HepG2 (cell line): Measurements from ENCODE around the gene CHRNG. TPM values are rescaled to one million over a fixed set of nuclear protein-coding genes. Genes with fewer than 3 reads are reported as not detected.

Source experiments
- ATAC-seq: fragments of 200-7000 bp; cut with Tn5 transposase; 3 replicates; pipeline ENCODE4 v1.9.1; 2020; ENCODE audit warnings: mild to moderate bottlenecking, moderate library complexity
- BruUV-seq: library from RNA; stranded (reverse); fragments of 400-500 nt; replicated peaks from 2 replicates; lab custom pipeline; 2021; lab: Mats Ljungman, UMichigan
- CTCF ChIA-PET: fragments of 300-600 bp; formaldehyde crosslinking; extraction: SDS; loops from one replicate; lab custom pipeline; 2021; ENCODE audit warnings: low total read pairs, inconsistent platforms, low intra/inter-chr PET ratio; lab: Yijun Ruan, JAX
- POLR2A ChIA-PET: fragments of 350-600 bp; sonication (Branson Sonifier 250); formaldehyde crosslinking; loops from one replicate; lab custom pipeline; 2020; ENCODE audit warnings: antibody characterized with exemption, inconsistent platforms; lab: Yijun Ruan, JAX
- DNase-seq: peaks from one replicate; pipeline ENCODE4 v3.0.0-alpha.2; 2015; ENCODE audit warnings: low spot score
- FAIRE-seq: peaks from 3 replicates; lab custom pipeline; 2011; peaks lifted over from hg19 to GRCh38; lab: Jason Lieb, UNC
- H2AFZ ChIP-seq: one replicate; pipeline ENCODE4 v1.6.1; 2011; ENCODE audit warnings: low read length, inconsistent platforms
- H3K27ac ChIP-seq: fragments of 300-600 bp; 3 replicates; pipeline ENCODE4 v1.8.0; 2011; ENCODE audit warnings: mixed run types, mild to moderate bottlenecking, mixed read lengths, low read length, inconsistent platforms; ENCODE audit not compliant: insufficient read depth; ENCODE audit errors: extremely low read length
- H3K27me3 ChIP-seq, 2 experiments: fragments of 200-600 bp in 1 of 2; 2 replicates in 1 of 2; 3 replicates in 1 of 2; pipeline versions ENCODE4 v1.6.0 to v1.8.0; 2011; ENCODE audit warnings: low read length in 2 of 2, mild to moderate bottlenecking in 2 of 2, moderate library complexity in 2 of 2, inconsistent platforms in 1 of 2; ENCODE audit not compliant: insufficient read depth in 2 of 2, control insufficient read depth in 1 of 2
- H3K36me3 ChIP-seq, 2 experiments: fragments of 200-600 bp in 1 of 2; replicated peaks in 1 of 2; 2 replicates in 1 of 2; 3 replicates in 1 of 2; pipeline versions ENCODE4 v1.5.1 to v1.8.0; 2011; ENCODE audit warnings: low read length in 2 of 2, inconsistent platforms in 1 of 2; ENCODE audit not compliant: insufficient read depth in 2 of 2, control insufficient read depth in 1 of 2
- H3K4me1 ChIP-seq: 2 replicates; pipeline ENCODE4 v1.5.1; 2012; ENCODE audit warnings: low read length, inconsistent platforms; ENCODE audit not compliant: insufficient read depth
- H3K4me2 ChIP-seq: 2 replicates; pipeline ENCODE4 v1.6.0; 2011; ENCODE audit warnings: low read depth, low read length, inconsistent platforms
- H3K4me3 ChIP-seq, 3 experiments: fragments of 200-600 bp in 1 of 3; sonication (generic), shearing (Covaris generic) in 1 of 3; replicated peaks in 1 of 3; 2 replicates each; pipeline ENCODE4 v1.5.1; 2011 to 2016; ENCODE audit warnings: low read length in 3 of 3, inconsistent platforms in 2 of 3, low read depth in 2 of 3, mild to moderate bottlenecking in 2 of 3, control low read depth in 1 of 3, mixed read lengths in 1 of 3; ENCODE audit not compliant: insufficient read depth in 1 of 3
- H3K79me2 ChIP-seq: one replicate; pipeline ENCODE4 v1.6.1; 2011; ENCODE audit warnings: low read length, inconsistent platforms; ENCODE audit not compliant: insufficient read depth
- H3K9ac ChIP-seq: 2 replicates; pipeline ENCODE4 v1.6.0; 2011; ENCODE audit warnings: mild to moderate bottlenecking, low read depth, low read length, inconsistent platforms; ENCODE audit not compliant: insufficient read depth
- H3K9me3 ChIP-seq: 2 replicates; pipeline ENCODE4 v1.5.1; 2012; ENCODE audit warnings: mild to moderate bottlenecking, low read length
- H4K20me1 ChIP-seq: 2 replicates; pipeline ENCODE4 v1.6.0; 2011; ENCODE audit warnings: inconsistent platforms, mild to moderate bottlenecking, low read length, moderate library complexity; ENCODE audit not compliant: insufficient read depth
- ATM ChIP-seq: fragments of 450-650 bp; IDR thresholded peaks from 2 replicates; pipeline ENCODE4 v1.7.1; 2017; ENCODE audit warnings: mild to moderate bottlenecking, borderline replicate concordance
- BCL6 ChIP-seq: IDR thresholded peaks from 2 replicates; pipeline ENCODE4 v1.6.1; 2016; ENCODE audit warnings: missing genetic modification reagents, missing compliant biosample characterization
- FOXA3 ChIP-seq: IDR thresholded peaks from 2 replicates; pipeline ENCODE4 v1.6.1; 2016; ENCODE audit warnings: missing genetic modification reagents, missing compliant biosample characterization
- FOXC1 ChIP-seq: sonication (generic); formaldehyde crosslinking; IDR thresholded peaks from 2 replicates; pipeline ENCODE4 v1.8.0; 2022; ENCODE audit warnings: mild to moderate bottlenecking, missing genetic modification reagents, borderline replicate concordance
- FOXO4 ChIP-seq: sonication (generic); formaldehyde crosslinking; conservative IDR thresholded peaks from 2 replicates; pipeline ENCODE4 v1.8.1; 2023; ENCODE audit warnings: missing genetic modification reagents
- GTF2F1 ChIP-seq: fragments of 150-350 bp; IDR thresholded peaks from 2 replicates; pipeline ENCODE4 v1.6.1; 2014; ENCODE audit warnings: low read length
- MED1 ChIP-seq: sonication (generic); formaldehyde crosslinking; IDR thresholded peaks from 2 replicates; pipeline ENCODE4 v1.4.0; 2020; ENCODE audit warnings: missing genetic modification reagents
- MTERF4 ChIP-seq: sonication (generic); formaldehyde crosslinking; IDR thresholded peaks from 2 replicates; pipeline ENCODE4 v1.8.0; 2023; ENCODE audit warnings: mild to moderate bottlenecking, missing genetic modification reagents
- NKX3-1 ChIP-seq: sonication (generic); formaldehyde crosslinking; IDR thresholded peaks from 2 replicates; pipeline ENCODE4 v1.5.0; 2020; ENCODE audit warnings: missing genetic modification reagents
- PHF8 ChIP-seq: sonication (generic); formaldehyde crosslinking; IDR thresholded peaks from 2 replicates; pipeline ENCODE4 v1.5.0; 2020; ENCODE audit warnings: missing genetic modification reagents
- RAD21 ChIP-seq: fragments of 450-650 bp; formaldehyde crosslinking; IDR thresholded peaks from 2 replicates; pipeline ENCODE4 v1.5.0; 2020; ENCODE audit warnings: mild to moderate bottlenecking
- RNF219 ChIP-seq: sonication (generic); formaldehyde crosslinking; IDR thresholded peaks from 2 replicates; pipeline ENCODE4 v1.5.0; 2020; ENCODE audit warnings: mild to moderate bottlenecking, missing genetic modification reagents
- STAG1 ChIP-seq: sonication (generic); formaldehyde crosslinking; IDR thresholded peaks from 2 replicates; pipeline ENCODE4 v1.4.0; 2020; ENCODE audit warnings: missing genetic modification reagents
- ZBTB26 ChIP-seq: IDR thresholded peaks from 2 replicates; pipeline ENCODE4 v1.6.1; 2016; ENCODE audit warnings: missing compliant biosample characterization, missing genetic modification reagents, borderline replicate concordance
- ZFX ChIP-seq: sonication (generic); formaldehyde crosslinking; IDR thresholded peaks from 2 replicates; pipeline ENCODE4 v1.4.0; 2020; ENCODE audit warnings: mild to moderate bottlenecking, low read depth, missing genetic modification reagents, moderate library complexity
- ZFY ChIP-seq: sonication (generic); formaldehyde crosslinking; IDR thresholded peaks from 2 replicates; pipeline ENCODE4 v1.4.0; 2020; ENCODE audit warnings: missing genetic modification reagents
- ZNF432 ChIP-seq: sonication (generic); formaldehyde crosslinking; IDR thresholded peaks from 2 replicates; pipeline ENCODE4 v1.5.0; 2020; ENCODE audit warnings: missing genetic modification reagents, mild to moderate bottlenecking, borderline replicate concordance
- ZNF446 ChIP-seq: sonication (generic); formaldehyde crosslinking; IDR thresholded peaks from 2 replicates; pipeline ENCODE4 v1.5.0; 2020; ENCODE audit warnings: mild to moderate bottlenecking, missing genetic modification reagents
- ZNF598 ChIP-seq: sonication (generic); formaldehyde crosslinking; IDR thresholded peaks from 2 replicates; pipeline ENCODE4 v1.5.1; 2020; ENCODE audit warnings: mild to moderate bottlenecking, missing genetic modification reagents, borderline replicate concordance
- ZNF691 ChIP-seq: sonication (generic); formaldehyde crosslinking; IDR thresholded peaks from 2 replicates; pipeline ENCODE4 v1.4.0; 2020; ENCODE audit warnings: missing genetic modification reagents, low read depth, mild to moderate bottlenecking, borderline replicate concordance
- WGBS: methylation state at CpG from one replicate; pipeline ENCODE4 v1.1.6; 2017; ENCODE audit warnings: low lambda C conversion rate; 5-methylcytosine and 5-hydroxymethylcytosine counted together
- in situ Hi-C: cut with HindIII; loops from 2 replicates; pipeline ENCODE4 v1.10.0; 2017; ENCODE audit warnings: low pct_unique_long_range_greater_than_20kb; ENCODE audit not compliant: extremely low pct_ligation_motif_present
- intact Hi-C: fragments of 100-400 bp; cut with micrococcal nuclease; formaldehyde crosslinking; loops from one replicate; pipeline ENCODE4 v1.10.0; 2022; ENCODE audit not compliant: unreplicated experiment
- polyA plus RNA-seq, 8 experiments: library from polyadenylated mRNA; depleted of rRNA in 3 of 8; stranded (reverse) in 7 of 8; unstranded in 1 of 8; fragments of >200 nt; fragmentation: Illumina TruSeq in 4 of 8; extraction: Trizol in 4 of 8; gene quantifications; 2 replicates each; pipeline versions ENCODE4 v1.2.1 to v1.2.3, GENCODE V29; 2011 to 2016; ENCODE audit warnings: low read depth in 4 of 8, missing spikeins in 1 of 8, mixed read lengths in 1 of 8; ENCODE audit not compliant: insufficient read depth in 1 of 8
- total RNA-seq, 5 experiments: library from RNA; depleted of rRNA; stranded (reverse); fragments of >200 nt; fragmentation: Illumina TruSeq; extraction: Trizol; gene quantifications; 2 replicates each; pipeline ENCODE4 v1.2.3, GENCODE V29; 2016; ENCODE audit warnings: low read depth in 1 of 5

CHRNG gene
- total and polyA plus RNA-seq, 2 of the 13 experiments (the other 11 are each of a cell fraction or from before 2014, with no cell fraction given) = not detected

GRCh38 chr2:232537079-232537478, 2.4 kb upstream of the CHRNG start:
- Histone ChIP-seq H4K20me1 (no peaks in the 10 kb centered on the region), H3K4me3 (no peak overlapping the region), H3K4me2 (no peak overlapping the region), H3K4me1 (0 out of 2 replicates have a peak, but pooled peaks cover 6% of the 10 kb centered on the region), H3K36me3 (no peaks in the 10 kb centered on the region), H3K79me2 (no peaks in the 10 kb centered on the region), H2AFZ (no peak overlapping the region), H3K9me3 (peaks cover 7% of the 10 kb centered on the region), H3K27ac (no peak overlapping the region), H3K9ac (no peak overlapping the region), H3K27me3 (peaks cover 0 to 20% of the 10 kb centered on the region in 2 experiments; a peak in 2 of 5 replicates)
- DNase-seq (peak; percentile 48), FAIRE-seq (no peak), ATAC-seq (peak; percentile 51)
- 32% methylated on average over 4 of the region's 5 CpGs for WGBS
- intact Hi-C loops = loop anchor here (1.0 kb wide), 1 partner anchor 55 kb away; no protein-coding TSS in a partner anchor
- in situ Hi-C loops = no loop called here
- CTCF ChIA-PET = no interaction called here
- POLR2A ChIA-PET = no interaction called here
- BruUV-seq = no TSS peak
- TF ChIP-seq NKX3-1 (CRISPR knock-in tag) = no peak
- no peak for TF ChIP-seq GTF2F1
- peak; percentile 62 for TF ChIP-seq STAG1
- TF ChIP-seq RAD21 (CRISPR knock-in tag) = peak; percentile 32; the same call in 1 of the 2 replicates
- no peak for TF ChIP-seq ZNF598 (CRISPR knock-in tag)
- TF ChIP-seq MED1 (CRISPR knock-in tag) = 0 out of 2 replicates have a peak, but pooled peaks have one; percentile 18
- no peak for TF ChIP-seq FOXA3 (CRISPR knock-in tag)
- TF ChIP-seq ZFX = peak; percentile 28; the same call in 1 of the 2 replicates
- TF ChIP-seq BCL6 (CRISPR knock-in tag) = no peak
- peak; percentile 64; the same call in 1 of the 2 replicates for TF ChIP-seq ZNF691 (CRISPR knock-in tag)
- TF ChIP-seq FOXC1 (CRISPR knock-in tag) = 0 out of 2 replicates have a peak, but pooled peaks have one; percentile 28
- no peak for TF ChIP-seq MTERF4
- 0 out of 2 replicates have a peak, but pooled peaks have one; percentile 73 for TF ChIP-seq FOXO4
- TF ChIP-seq ZFY (CRISPR knock-in tag) = 0 out of 2 replicates have a peak, but pooled peaks have one; percentile 22
- TF ChIP-seq ZNF446 = no peak
- TF ChIP-seq ATM = no peak
- no peak for TF ChIP-seq PHF8 (CRISPR knock-in tag)
- no peak for TF ChIP-seq ZBTB26
- no peak for TF ChIP-seq RNF219
- TF ChIP-seq ZNF432 (CRISPR knock-in tag) = no peak
